ENCODE measurements around the gene AASDH.

AASDH gene

GRCh38 chr4:56387023-56388001, at the start of gene AASDH:
Gene AASDH (minus strand): TSS chr4:56387491. CDS start chr4:56384299, 3,192 bp downstream.
- DNase-seq (ENCODE audit: low read depth in 2 of 2): peak; percentile 84 to 88

GRCh38 chr4:56435140-56435926, 48.0 kb upstream of the AASDH start, which contains the start of gene PPAT:
Gene PPAT (minus strand): TSS chr4:56435615. CDS start chr4:56435477, 138 bp downstream.
- DNase-seq (ENCODE audit: low read depth in 2 of 2): peak; percentile 93 to 94

GRCh38 chr4:56434599-56435139, 47.4 kb upstream of the AASDH start:
- no peak for DNase-seq (ENCODE audit: low read depth in 2 of 2)

- no peak for DNase-seq (ENCODE audit: low read depth in 2 of 2)
These were observed 46.0 kb upstream of the AASDH start for GRCh38 chr4:56433280-56433679.

GRCh38 chr4:56430203-56430602, 42.9 kb upstream of the AASDH start:
- DNase-seq (ENCODE audit: low read depth in 2 of 2): no peak

- no peak for DNase-seq (ENCODE audit: low read depth in 2 of 2)
These were observed 39.9 kb upstream of the AASDH start for GRCh38 chr4:56427179-56427578.

GRCh38 chr4:56426273-56426672, 39.0 kb upstream of the AASDH start:
- no peak for DNase-seq (ENCODE audit: low read depth in 2 of 2)

- DNase-seq (ENCODE audit: low read depth in 2 of 2): no peak
These were observed 38.2 kb upstream of the AASDH start for GRCh38 chr4:56425518-56425917.

- no peak for DNase-seq (ENCODE audit: low read depth in 2 of 2)
These were observed 37.6 kb upstream of the AASDH start for GRCh38 chr4:56424697-56425514.

- no peak for DNase-seq (ENCODE audit: low read depth in 2 of 2)
These were observed 36.9 kb upstream of the AASDH start for GRCh38 chr4:56424176-56424575.

GRCh38 chr4:56417396-56417795, 30.1 kb upstream of the AASDH start:
- no peak for DNase-seq (ENCODE audit: low read depth in 2 of 2)

- DNase-seq (ENCODE audit: low read depth in 2 of 2): no peak
These were observed 29.1 kb upstream of the AASDH start for GRCh38 chr4:56416349-56416748.

- DNase-seq (ENCODE audit: low read depth in 2 of 2): peak in 1 of 2 experiments; percentile 18
These were observed 26.9 kb upstream of the AASDH start for GRCh38 chr4:56414135-56414670.

- peak; percentile 96 to 97 for DNase-seq (ENCODE audit: low read depth in 2 of 2)
These were observed 23.2 kb upstream of the AASDH start for GRCh38 chr4:56410247-56411062.

GRCh38 chr4:56409511-56410090, 22.3 kb upstream of the AASDH start:
- no peak for DNase-seq (ENCODE audit: low read depth in 2 of 2)

- no peak for DNase-seq (ENCODE audit: low read depth in 2 of 2)
These were observed 21.7 kb upstream of the AASDH start for GRCh38 chr4:56408978-56409377.

GRCh38 chr4:56406151-56406550, 18.9 kb upstream of the AASDH start:
- DNase-seq (ENCODE audit: low read depth in 2 of 2): no peak

GRCh38 chr4:56405016-56405415, 17.7 kb upstream of the AASDH start:
- no peak for DNase-seq (ENCODE audit: low read depth in 2 of 2)

- no peak for DNase-seq (ENCODE audit: low read depth in 2 of 2)
These were observed 13.3 kb upstream of the AASDH start for GRCh38 chr4:56400560-56400959.

- no peak for DNase-seq (ENCODE audit: low read depth in 2 of 2)
These were observed 4.0 kb upstream of the AASDH start for GRCh38 chr4:56391270-56391669.
